AG20443 (cell line): ENCODE data around the gene AOPEP.
A peak's percentile ranks its signal among the peaks of the same experiment; 100 is the strongest.

ENCODE experiments used
- DNase-seq: peaks from one replicate; pipeline ENCODE4 v3.0.0; 2012; ENCODE audit warnings: low spot score, mixed read lengths

The AOPEP gene

DNA sequence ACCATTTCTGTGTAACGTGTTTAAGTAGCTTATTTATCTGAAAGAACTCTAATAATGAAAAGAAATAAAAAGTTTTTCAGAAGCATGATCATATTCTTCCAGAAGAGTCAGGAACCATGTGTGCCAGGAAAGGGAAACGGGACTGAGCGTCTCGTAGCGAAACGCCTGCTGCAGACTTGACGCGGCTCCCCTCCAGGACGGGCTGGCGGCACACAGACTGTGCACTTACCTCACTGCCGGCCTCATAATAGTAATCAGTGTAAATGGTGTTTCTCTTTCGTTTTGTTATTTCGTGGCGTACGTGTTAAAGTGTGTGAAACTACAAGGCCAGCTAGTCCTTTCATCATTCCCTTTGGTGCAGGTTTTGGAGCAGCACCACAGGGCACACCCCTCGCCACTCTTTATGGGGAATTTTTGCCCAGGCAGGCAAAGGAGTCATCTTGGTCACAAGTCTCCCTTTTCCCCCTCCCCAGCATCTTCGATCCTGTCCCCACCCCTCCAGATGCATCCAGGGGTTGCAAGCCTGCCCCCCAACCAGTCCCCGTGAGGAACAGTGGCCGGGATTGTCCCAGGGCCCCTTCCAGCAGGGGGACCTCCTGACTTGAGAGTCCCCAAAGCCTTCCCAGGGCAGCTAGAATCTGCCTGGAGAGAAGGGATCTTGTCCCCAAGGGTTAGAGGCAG, 357.9 kb downstream of the AOPEP start:
- no peak for DNase-seq

DNA sequence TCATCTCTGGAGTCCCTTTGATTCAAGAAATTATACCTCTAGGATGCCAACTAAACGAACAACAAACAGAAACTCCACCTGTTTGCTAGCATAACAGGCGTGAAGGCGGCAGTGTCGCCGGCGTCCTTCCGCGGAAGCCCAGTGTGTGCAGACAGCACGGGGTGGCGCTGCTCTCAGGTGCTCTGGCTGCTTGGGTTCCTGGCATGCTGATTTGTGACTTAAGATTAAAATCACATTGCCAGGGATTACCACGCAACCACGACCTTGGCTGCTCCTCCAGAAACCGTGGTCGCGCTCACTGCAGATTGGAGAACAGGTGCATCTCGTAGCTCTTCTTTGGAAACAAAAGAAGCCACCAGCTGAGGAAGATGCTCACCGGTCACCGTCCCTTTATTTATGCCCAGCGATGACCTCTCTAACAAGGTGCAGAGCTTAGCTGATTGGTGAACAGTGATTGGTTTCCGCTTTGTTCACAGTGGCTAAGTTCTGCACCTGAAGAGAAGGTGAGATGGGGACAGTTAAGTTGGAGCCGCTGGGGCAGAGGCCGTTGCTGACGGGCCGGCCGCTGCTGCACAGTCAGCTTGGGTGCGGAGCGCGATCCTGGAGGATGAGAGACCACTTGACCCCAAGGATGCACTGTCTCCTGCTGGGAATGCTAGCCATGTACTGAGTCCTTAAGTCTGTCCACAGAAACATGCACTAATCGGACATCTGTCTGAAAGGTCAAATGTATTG, 358.7 kb downstream of the AOPEP start:
- DNase-seq, result no peak

DNA sequence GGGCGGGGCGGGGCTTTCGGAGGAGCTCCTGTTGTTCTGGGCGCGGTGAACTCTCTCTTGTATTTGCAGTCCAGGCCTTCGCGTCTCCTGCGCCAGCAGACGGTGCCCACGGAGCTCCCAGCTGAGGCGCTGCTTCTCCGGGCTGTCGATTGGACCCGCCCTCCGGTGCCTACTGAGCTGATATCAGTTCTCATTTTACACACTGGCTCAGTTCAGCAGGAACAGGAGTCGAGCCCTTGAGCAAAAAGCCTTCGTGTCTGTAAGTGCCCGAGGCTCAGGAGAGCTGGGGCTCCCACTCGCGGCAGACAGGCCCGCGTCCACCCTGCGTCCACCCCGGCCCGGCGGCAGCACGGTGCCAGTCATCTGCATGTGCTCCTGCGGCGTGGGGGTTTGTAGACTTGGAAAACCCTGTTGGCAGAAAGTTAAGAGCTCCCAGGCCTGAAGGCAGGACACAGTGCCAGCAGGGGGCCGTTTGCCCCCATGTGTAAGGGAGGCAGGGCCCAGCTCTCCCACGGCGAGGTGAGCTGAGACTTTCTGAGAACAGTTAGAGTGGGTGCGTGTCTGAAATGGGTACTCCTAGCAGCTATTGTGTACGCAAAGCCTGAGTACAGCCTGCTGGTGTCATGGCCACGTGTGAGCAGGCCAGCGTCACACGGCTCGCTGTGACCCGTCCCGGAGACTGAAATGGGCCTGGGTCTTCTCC, 359.5 kb downstream of the AOPEP start:
- no peak for DNase-seq

DNA sequence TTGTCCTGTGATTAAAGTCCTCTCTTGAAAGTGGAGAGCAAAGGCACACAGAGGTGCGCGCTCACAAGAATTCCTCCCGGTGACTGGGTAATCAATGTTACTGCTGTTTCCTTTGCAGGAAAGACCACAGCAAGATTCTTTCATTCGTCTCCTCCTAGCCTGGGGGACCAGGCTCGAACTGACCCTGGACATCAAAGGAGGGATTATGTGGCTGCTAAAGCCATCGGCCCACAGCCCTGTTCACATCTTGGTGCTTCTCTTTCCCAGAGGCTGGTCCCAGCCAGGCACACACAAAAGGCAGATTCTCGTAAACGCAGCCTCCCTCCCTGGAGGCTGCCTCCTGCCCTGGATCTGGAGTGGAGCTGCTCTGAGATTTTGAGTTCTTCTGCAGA, 360.1 kb downstream of the AOPEP start:
- DNase-seq, result no peak

DNA sequence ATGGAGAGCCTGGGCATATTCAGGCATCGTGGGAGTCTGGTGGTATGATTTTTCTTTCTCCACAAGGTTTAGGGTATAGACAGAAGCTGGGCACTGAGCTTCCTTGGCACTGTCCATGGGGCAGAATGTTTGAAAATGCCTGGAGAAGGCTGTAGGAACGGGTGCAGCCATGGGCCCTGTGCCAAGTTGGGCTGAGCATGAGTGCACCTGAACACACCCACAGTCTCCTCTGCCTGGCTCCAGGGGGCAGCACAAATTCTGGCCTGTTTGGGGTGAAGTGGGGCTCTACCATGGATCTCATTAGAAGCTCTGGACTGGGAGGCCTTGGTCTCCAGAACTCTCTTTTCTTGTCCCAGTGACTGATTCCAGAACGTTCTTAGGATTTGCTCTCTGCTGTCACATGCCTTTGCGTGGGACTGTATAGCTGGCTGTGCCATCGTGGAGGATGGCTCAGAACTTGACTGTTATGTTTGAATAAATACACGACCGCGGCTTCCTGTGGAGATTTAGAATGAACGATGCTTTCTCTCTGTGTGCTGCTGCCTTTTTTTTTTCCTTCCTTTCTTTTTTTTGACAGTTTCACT, 361.3 kb downstream of the AOPEP start:
- DNase-seq, result no peak

DNA sequence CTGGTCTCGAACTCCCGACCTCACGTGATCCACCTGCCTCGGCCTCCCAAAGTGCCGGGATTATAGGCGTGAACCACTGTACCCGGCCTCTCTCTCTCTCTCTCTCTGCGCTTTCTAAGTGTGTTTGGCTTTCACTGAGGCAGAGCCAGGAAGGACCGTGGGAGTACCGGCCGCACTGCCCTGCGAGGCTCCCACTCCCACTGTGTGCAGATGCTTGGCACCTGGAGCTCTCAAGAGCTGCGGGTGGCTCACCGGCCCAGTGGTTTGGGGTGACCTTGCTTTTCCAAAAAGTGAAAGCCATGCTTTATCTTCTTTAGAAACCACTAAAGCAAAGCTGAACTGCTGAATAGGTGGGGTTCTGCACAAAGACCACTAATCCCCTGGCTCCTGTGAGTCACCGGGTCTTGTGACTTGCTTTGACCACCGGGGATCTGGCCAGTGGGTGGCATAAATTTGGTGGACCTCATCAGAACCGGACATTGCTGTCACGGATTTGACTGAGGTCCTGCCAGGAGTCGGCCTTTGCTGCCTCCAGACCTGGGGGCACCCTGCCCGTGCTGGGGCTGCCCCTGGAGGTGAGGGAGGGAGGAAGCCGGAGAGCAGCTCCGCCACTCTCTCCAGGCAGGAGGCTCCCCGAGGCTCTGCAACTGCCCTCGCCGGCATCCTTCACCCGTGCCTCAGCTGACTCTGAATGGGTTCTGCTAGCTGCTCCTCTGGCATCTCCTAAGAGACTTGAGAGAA, 362.1 kb downstream of the AOPEP start:
- DNase-seq, result no peak

DNA sequence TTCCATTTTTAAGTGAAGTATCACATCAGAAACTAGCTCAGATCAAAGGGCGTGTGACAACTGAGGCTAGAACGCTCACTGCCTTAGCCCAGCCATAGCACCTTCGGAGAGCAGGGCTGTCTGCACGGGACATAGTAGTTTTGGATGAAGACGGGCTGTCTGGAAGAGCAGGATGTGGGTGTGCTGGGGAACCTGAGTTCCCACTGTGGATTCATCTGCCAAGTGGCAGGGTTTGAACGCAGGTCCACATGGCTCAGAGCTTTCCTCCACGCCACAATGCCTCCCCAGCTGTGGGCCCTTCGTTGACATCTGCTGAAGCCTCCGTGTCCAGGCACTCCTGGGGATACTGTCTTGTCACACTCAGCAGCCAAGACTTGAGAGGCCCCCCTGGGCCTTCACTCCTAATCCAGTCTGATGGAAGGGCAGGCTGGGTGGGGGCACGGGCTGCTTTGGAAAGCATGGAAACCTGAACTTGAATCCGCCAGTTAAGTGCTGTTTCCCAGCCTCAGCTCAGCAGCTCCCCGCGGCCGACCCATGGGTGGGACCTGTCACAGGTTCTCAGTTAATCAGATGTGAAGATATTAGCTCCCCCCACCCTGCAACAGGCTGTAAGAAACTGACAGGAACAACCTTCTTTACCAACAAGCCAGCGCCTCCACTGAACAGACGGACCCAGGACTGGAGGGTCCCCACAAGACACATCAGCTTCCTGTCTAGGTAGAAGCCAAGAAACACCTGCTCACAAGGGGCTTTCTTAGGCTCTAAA, 362.9 kb downstream of the AOPEP start:
- no peak for DNase-seq

DNA sequence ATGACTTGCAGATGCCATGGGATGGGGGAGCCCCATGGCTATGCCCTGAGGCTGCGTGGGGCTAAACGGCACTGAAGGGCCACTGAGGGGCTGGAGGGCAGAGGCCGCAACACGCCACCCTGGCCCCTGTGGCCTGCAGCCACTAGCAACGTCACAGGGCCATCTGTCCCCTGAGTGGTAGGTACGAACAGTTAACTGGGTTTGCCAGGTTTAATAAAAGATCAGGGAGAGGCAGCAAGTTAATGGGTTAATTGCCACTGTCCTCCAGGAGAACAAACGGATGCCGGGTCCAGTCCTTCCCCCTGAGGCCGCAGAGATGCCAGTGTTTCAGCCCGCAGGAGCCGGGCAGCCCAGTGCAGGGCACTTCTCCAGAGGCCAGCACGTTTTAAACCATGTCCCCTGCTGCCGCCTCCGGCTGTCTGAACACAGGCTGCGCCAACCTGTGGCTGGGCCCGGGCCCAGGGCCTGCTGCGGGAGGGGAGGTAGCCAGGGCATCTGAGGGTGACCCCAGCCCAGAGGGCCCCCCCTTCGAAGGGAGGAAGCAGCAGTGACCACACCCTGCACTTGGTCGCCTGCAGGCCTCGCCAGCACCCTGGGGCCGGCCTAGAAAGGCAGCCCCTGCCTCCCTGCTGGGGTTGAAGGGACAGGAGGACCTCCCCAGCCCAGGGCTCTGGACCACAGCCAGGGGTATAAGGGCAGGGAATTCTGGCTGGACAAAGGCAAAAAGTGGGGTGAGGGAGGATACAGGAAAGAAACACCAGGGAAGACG, 363.7 kb downstream of the AOPEP start:
- DNase-seq, result no peak

DNA sequence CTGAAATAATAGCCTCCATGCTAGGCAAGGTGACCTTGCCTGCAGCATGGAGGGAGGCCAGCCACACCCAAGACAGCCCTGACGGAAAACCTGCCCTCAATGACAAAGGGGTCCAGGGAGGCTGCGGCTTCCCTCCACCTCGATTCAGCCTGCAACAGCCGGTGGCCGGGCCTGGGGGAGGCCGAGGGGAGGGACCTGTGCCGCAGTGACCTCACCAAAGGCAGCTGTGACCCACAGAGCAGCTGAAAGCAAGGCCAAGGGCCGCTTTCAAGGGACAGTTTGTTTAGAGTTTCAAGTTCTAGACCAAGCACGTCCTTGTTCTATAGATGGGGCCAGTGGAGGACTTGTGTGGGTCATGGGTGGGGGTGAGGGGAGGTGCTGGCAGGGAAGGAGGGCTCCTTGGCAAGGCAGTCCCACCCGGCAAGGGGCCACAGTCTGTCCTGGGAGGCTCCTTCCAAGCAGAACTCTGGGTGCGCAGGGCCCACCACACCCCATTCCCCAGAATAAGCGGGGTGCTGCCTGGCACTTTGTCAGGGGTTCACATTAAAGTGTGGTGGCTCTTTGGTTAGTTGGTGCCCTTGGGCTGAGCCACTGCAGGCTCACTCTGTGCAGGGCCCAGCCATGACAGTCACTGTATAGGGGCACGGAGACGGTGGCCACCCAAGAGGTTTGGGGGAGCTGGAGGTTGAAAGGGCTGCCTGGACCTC, 364.5 kb downstream of the AOPEP start:
- no peak for DNase-seq

DNA sequence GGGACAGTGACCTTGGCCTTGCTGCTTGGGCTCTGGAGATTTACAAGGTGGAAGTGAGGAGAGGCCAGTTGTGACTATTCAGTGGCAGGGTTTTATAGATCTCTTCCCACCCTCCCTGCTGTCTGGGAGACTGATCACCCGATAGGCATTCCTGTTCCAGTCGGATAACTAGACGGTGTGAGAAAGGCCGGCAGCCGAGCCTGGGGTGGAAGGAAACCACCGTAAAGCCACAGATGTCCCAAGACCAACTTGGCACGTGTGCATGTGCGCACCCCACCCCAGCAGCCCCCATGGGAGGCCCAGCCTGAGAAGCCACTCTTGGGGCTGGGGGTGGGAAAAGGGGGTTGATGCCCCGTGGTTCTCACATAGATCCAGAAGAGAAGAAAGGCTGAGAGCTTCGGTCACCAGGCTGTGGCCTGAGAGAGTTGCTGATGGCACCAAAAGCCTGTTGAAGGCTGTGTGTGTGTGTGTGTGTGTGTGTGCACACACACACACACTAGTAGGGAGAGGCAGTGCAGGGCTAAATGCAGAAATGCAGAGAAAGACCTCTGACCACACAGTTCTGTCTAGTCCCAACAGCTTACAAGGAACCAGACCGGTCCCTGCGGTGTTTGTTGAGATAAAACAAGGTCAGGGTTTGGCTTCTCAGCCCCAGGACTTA, 365.2 kb downstream of the AOPEP start:
- no peak for DNase-seq

DNA sequence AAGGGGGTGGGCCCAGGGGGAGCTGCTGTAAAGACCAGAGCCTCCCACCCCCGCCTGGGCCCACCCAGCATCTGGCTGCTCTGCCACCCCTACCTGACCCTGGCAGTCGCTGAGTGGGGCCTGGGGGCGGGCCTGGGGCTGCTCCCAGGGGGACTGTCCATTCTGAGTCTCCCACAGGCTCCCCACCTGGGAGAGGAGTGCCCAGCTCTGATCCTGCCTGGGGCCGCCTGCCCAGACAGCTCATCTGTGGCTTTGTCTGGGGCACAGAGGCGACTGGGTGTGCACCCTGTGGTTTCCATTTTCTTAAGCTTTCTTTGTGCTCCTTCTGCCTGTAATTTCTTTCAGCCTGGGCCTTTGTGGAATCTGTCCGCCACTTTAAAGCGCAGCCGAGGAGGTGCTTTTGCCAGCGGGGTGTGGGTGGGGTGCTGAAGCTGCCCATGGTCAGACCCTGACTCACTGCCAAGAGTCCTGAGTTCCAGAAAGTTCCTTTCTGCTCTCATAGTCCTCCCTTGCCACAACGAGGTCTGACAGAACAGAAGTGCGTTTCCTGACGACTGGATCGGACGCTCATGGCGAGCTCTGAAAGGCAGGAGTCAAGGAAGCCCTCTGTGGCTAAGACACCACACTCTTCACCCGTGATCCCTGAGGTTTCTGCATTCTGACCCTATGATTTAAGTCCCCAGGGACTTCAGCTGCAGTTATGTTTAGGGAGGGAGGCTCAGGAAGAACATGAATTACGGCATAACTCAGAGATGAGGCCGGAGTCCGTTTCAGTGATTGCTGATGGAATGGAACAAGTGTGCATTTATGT, 366.0 kb downstream of the AOPEP start:
- DNase-seq, result peak; percentile 65

DNA sequence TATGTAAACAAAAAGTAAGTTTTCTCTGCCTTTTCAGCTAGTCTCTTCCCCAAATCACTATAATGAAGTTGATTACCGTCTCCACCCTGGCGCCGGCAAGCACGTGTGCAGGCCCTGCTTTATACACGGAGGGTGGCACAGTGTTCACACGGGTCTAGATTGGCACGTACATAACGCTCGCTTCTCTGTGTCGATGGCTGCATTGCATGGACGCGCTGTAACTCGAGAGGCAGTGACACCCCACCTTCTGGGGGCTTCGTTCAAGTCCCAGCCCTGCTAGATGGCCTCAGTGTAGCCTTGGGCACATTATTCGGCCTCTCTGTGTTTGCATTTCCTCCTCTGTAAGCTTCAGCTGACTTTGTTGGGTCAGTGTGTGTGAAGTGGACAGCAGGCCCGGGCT, 367.1 kb downstream of the AOPEP start:
- DNase-seq, result no peak

DNA sequence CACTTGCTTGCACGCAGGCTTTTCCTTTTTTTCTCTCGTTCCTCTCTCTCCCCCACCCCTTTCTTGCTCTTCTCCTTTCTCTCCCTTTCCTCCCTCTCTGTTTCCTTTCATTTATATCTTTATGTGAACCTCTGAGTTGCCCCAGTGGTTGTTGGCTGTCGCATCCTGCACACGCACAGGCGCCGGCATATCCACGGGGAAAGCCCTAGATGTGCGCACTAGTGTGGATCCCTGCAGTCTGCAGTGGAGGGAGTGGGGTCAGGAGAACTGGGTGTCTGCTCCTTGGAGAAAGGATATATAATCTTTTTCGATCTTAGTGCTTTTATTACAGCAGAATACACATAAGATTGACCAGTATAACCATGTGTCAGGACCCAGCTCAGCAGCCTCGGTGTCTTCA, 367.5 kb downstream of the AOPEP start:
- DNase-seq, result no peak

DNA sequence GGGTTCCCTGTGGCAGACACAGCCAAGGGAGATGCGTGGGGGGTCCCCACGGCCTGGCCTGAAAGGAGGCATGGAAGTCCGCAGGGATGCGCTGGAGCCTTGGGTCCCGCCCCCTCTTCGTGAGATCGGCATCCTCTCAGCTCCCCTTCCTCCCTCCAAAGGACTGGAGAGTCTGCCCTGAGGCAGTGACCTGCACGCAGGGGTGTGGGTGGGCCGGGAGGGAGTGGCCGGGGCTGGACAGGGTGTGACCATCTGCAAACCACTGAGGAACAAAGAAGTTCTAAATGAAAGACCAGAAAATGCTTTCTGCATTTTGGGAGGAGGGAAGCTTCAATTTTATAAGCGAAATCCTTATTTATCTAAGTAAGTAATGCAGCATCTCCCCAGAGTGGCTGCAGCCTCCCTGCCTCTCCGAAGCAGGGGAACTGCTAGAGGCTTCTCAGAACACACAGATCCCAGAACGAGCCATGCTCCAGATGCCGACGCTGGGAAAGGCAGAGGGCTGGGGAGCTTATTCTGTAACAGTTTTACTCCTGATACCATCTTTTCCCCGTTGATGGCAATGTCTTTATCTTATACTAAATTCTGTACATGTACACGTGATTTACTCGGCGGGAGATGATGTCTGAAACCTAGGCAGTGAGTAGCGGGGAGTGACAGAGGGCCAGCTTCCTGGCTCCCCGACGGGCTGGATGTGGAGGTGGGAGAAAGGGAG, 369.3 kb downstream of the AOPEP start:
- DNase-seq, result no peak

DNA sequence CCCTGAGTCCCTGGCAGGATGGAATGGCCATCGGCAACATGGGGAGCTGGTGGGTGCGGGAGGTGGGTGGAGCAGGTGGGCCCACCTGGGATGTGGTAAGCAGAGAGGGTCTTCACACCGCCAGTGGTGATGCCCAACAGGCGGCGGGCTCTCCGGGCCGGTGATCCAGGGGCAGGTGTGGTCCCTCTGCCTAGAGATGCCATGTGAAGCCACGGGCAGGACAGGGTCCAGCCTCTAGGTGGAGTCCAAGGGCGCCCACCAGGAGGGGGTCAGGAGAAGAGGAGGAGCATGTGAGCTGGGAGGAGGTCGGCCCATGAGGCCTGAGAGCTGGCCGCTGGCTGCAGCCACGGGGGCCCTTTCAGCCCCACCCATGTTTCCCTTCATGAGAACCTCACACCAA, 369.9 kb downstream of the AOPEP start:
- DNase-seq, result no peak

DNA sequence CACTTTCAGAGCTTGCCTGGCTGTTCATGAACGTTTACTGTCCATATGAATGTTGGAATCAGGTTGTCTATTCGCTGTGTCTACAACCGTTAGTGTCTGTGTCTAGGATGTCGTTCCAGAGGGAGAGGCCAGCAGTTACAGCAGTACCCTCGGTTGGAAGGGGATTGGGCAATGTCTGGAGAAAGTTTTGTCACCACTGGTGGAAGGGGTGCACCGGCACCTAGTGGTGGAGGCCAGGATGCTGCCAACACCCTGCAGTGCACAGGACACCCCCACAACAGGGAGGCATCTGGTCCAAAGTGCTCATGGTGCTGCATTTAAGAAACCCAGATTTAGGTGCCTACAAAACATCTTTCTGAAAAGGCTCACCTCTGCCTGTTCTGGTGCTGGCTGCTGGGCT, 370.3 kb downstream of the AOPEP start:
- no peak for DNase-seq

DNA sequence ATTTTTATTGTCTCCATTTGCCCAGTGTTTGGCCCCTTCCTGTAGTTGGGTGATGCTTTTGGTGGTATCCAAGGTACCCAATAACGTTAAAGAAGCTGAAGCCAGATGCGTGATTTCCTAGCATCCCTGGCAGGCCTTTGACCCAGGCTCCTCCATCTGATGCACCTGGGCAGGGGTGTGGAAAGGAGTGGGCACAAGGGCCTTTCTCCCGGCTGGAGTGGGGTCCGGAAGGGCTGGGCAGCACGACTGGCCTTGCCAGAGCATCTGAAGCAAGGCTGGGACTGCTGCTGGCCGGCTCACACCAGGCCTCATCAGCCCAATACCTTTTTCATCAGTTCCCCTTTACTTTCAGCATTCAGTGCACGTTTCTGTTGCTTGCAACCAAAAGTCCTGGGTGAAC, 370.8 kb downstream of the AOPEP start:
- DNase-seq, result no peak

DNA sequence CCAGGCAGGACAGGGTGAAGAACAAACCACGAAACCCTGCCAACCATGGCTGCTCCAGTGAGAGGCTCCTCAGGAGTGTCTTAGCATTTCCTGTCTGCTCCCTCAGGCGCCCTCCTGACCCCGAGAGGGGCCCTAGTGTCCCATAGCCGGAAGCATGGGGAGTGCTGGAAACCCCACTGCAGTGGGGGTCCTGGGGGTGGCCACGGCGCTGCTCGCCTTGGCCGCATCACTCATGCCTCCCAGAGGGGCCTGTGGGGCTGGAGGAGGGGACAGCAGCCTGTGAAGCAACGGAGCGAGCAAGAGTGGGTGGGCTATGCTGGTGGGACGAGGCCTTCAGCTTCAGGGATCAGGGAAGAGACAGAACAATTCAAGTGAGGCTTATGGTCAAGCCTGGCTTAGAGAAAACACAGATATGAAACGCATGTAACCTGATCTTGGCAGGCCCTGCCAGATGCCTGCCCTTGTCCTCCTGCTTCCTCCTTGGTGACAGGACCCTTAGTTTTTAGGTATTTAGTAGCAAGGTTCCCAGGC, 372.0 kb downstream of the AOPEP start:
- no peak for DNase-seq
